A172 (cell line): Measurements from ENCODE around the gene EN2. TPM values are rescaled to one million over a fixed set of nuclear protein-coding genes. Genes with fewer than 3 reads are reported as not detected.

ENCODE experiments used
- DNase-seq: peaks from one replicate; pipeline ENCODE4 v3.0.0-alpha.2; 2015; ENCODE audit warnings: low spot score
- total RNA-seq: library from RNA; depleted of rRNA; stranded (reverse); fragments of >200 nt; shearing (Covaris generic); gene quantifications from 2 replicates; pipeline ENCODE4 v1.2.3, GENCODE V29; 2014; rRNA removed

EN2 gene
- total RNA-seq, 1 experiment from 2014 or later, result not detected

- no peak for DNase-seq
Observed at GRCh38 chr7:155508376-155509358, 50.7 kb downstream of the EN2 start.

- DNase-seq, result no peak
Observed at GRCh38 chr7:155509359-155509724, 51.4 kb downstream of the EN2 start.

DNA sequence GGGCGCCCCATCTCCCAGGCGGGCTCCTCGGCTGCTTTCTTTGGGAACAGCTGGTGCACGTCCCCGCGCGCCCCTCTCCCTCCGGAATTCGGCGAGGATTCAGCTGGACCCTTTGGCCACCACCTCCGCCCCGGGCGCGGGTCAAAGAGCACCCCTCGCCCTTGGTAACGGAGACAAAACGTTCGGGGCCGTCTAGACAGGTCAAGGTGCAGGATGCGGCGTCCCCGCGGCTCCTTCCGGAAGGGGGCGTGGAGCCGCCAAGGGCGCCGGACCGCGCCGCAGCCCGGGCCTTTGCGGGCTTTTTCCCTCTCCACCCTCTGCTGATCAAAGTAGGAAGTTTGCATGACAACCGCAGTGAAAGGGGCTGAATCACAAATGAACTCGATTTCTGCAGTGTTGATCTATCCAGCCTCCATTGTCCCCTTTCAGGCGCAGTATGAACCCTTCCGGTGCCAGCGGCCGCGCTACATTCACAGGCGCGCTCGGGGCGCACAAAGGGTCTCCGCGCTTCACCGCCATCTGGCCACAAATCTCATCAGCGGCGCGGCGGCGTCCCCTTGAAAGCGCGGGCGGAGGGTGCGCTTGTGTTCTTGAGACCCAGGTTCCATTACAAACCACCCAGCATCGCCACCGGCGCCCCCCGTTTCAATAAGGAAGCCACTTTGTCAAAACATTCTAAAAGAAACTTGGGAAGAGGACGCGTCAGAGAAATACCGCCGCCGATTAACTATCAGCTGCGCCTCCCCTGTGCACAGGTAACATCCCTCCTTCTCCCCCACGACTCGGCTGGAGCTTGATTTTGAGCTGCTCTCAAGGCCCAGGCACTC is 52.0 kb downstream of the EN2 start:
- no peak for DNase-seq

DNA sequence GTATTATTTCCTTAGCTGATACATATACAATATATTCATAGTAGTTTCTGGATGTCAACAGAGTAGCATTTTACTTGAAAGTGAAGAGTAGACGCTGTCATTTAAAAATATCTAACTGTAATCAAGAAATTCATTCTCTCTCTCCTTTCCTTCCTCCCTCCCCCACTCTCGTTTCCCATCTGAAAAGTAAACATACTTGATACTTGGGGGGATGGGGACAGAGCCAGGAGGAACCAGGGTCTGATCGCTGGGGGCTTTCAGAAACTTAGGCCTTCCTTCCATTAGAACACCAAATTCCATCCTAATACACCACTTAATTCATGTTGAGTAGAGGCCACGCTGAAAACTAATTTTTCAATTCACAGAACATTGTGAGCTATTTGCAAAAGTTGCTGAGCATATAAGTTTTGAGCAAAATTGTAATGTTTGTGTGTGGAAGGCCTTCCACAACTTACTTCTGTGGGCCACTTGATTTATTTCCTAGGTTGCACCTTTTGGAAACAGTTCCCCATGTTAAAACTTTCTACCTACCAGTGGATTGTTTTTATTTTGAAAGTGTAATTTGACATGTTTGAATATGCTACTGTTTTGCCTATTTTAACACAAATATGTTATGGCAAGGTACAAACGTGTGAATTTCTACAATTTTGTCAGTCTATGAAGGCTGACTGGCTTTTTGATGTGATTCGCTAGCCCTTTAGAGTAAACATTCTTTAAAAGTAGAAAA is 53.2 kb downstream of the EN2 start:
- no peak for DNase-seq

- DNase-seq, result no peak
Observed at GRCh38 chr7:155511702-155511996, 53.7 kb downstream of the EN2 start.

DNA sequence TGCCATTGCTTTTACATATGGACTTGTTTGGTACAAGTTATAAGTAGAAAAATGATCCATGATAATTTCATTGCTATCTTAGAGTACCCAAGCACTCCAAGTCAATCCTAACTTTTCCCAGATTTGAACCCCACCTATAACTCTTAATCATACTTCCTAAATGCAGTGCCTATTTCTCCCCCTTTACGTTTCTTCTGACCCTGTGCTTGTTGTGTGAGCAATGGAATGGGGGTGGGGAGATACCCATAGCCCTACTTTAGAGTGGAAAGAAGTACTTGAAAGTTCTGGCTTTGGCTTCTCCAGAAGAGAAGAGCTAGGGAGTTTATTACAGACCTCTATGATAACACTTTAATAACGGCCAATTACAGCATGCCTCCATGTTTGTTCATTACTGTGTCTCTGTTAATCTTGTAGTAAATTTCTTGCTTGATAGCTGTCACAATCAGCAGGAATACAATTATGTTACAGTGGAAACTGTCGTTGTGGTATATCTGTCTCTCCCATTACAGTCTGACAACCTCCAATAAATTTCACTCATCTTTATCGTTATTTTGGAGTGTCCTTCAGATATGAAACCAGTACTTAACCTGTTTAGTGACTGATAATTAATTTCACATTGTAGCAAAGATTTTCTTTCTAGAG is 54.4 kb downstream of the EN2 start:
- no peak for DNase-seq

DNA sequence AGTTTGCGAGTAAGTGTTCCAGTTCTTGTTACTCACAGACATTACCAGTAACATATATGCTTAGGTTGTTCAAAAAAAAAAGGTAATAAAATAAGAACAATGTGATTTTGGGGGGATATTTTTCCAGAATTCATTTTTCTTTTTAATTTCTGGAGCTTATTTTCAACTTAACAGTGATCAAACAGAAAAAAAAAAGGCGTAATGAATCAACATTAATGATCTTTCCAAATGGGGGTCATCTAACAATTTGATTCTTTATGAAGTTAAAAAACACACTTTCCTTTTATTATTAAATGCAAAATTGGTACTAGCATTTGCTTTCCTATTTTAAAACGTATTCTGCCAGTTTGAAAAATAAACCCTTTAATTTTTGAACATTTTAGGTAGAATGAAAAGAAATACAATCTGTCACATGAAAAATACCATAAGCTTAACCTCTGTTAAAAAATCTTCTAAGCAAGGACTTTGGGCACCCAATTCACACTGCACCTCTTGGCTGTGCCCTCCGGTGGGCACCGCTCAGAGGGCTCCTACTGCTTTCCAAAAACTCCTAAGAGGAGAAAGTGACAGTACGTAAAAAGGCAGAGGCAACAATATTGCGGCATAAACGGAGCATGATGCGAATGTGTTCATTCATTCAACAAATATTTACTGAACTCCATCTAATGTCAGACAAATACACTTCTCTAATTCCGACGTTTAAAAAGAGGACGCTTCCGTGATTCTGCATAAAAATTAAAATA is 55.8 kb downstream of the EN2 start:
- no peak for DNase-seq

- no peak for DNase-seq
Observed at GRCh38 chr7:155514296-155514695, 56.4 kb downstream of the EN2 start.

Other genes starting within 250 kb of the EN2 start
- gene INSIG1, start 160.3 kb upstream of the EN2 start, total RNA-seq, result 106 and 141 TPM in 2 replicates
- not detected in 2 replicates for gene CNPY1, start 88.4 kb downstream of the EN2 start, total RNA-seq
- 17.0 and 18.6 TPM in 2 replicates for gene RBM33, start 186.5 kb downstream of the EN2 start, total RNA-seq